Activated gamma-delta T cell treated with Interleukin-2 at 50 U/mL for 16 hours (primary cell): ENCODE measurements around the gene DR1.

ENCODE experiments used
- DNase-seq: peaks from one replicate; pipeline ENCODE4 v3.0.0-alpha.2; 2020

The DR1 gene

GRCh38 chr1:93345633-93346420 is at the start of gene DR1:
Gene DR1 (plus strand): TSS chr1:93345907. CDS start chr1:93346646, 739 bp downstream.
- DNase-seq = peak; percentile 91

GRCh38 chr1:93296555-93297154 is 49.1 kb upstream of the DR1 start:
- DNase-seq = no peak

- no peak for DNase-seq
These were observed 44.6 kb upstream of the DR1 start for GRCh38 chr1:93301131-93301530.

GRCh38 chr1:93302078-93302477 is 43.6 kb upstream of the DR1 start:
- DNase-seq = no peak

GRCh38 chr1:93304716-93305138 is 41.0 kb upstream of the DR1 start:
- peak; percentile 52 for DNase-seq

GRCh38 chr1:93306920-93307319 is 38.8 kb upstream of the DR1 start:
- DNase-seq = no peak

GRCh38 chr1:93313026-93313425 is 32.7 kb upstream of the DR1 start:
- DNase-seq = no peak

- no peak for DNase-seq
These were observed 28.5 kb upstream of the DR1 start for GRCh38 chr1:93317207-93317606.

GRCh38 chr1:93317943-93318342 is 27.8 kb upstream of the DR1 start:
- no peak for DNase-seq

GRCh38 chr1:93321720-93322119 is 24.0 kb upstream of the DR1 start:
- no peak for DNase-seq

GRCh38 chr1:93322349-93322748 is 23.4 kb upstream of the DR1 start:
- DNase-seq = no peak

- no peak for DNase-seq
These were observed 22.4 kb upstream of the DR1 start for GRCh38 chr1:93323185-93323820.

GRCh38 chr1:93324486-93325464 is 20.9 kb upstream of the DR1 start:
- DNase-seq = no peak

GRCh38 chr1:93328809-93329760 is 16.6 kb upstream of the DR1 start:
- no peak for DNase-seq

GRCh38 chr1:93330196-93330595 is 15.5 kb upstream of the DR1 start:
- no peak for DNase-seq

- no peak for DNase-seq
These were observed 15.1 kb upstream of the DR1 start for GRCh38 chr1:93330617-93331016.

- DNase-seq = no peak
These were observed 14.3 kb upstream of the DR1 start for GRCh38 chr1:93331412-93331811.

GRCh38 chr1:93332368-93332767 is 13.3 kb upstream of the DR1 start:
- no peak for DNase-seq

- no peak for DNase-seq
These were observed 7.1 kb upstream of the DR1 start for GRCh38 chr1:93338387-93339146.

- no peak for DNase-seq
These were observed 6.5 kb upstream of the DR1 start for GRCh38 chr1:93339171-93339697.

- DNase-seq = no peak
These were observed 5.6 kb upstream of the DR1 start for GRCh38 chr1:93340090-93340489.
